ENCODE results near the gene MRAP2. TPM values are rescaled to one million over a fixed set of nuclear protein-coding genes. Genes with fewer than 3 reads are reported as not detected.

MRAP2 gene
- total and polyA plus RNA-seq, 2 donors (not counting 1 experiment from before 2014, with no cell fraction given): 0.03 to 0.17 TPM

DNA sequence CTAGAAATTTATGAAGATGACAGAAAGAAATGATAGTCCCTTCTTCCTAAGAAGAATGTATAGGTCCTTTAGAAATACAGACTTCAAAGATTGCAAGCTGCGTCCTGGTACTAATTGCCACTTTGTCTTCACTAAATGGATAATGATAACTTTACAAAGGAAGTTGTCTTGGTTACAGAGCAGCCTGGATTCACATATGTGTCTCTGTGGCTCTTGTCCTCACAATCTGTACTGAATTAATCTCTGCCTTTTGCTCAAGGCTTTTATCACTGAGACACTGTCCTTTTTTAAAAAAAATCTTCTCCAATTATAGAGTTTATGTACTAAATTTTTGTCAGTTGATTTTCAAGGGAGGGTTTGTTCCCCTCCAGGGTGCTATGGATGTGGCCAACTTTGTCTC lies 17.5 kb upstream of the MRAP2 start:
- H3K36me3 ChIP-seq (ENCODE audit: control insufficient read depth, insufficient read depth, low read length): no peaks in the 10 kb centered on the region
- H3K79me2 ChIP-seq (ENCODE audit: control insufficient read depth, insufficient read depth, low read length): no peaks in the 10 kb centered on the region
- H3K9ac ChIP-seq (ENCODE audit: insufficient read depth, low read length): no peak overlapping the region
- no peaks in the 10 kb centered on the region for H3K4me1 ChIP-seq (ENCODE audit: control insufficient read depth, extremely low read depth, insufficient read depth, low read length)
- no peak overlapping the region for H2AFZ ChIP-seq (ENCODE audit: low read length)
- no peaks in the 10 kb centered on the region for H4K20me1 ChIP-seq (ENCODE audit: control insufficient read depth, extremely low read depth, insufficient read depth, low read length)
- no peaks in the 10 kb centered on the region for H3K27me3 ChIP-seq (ENCODE audit: control insufficient read depth, insufficient read depth, low read length)
- H3K4me2 ChIP-seq (ENCODE audit: extremely low read depth, insufficient read depth, low read length): no peak overlapping the region
- DNase-seq (ENCODE audit: low read depth in 2 of 2): no peak
- H3K4me3 ChIP-seq (replicated peaks in 1 of 4; ENCODE audit: control extremely low read depth in 1 of 4, insufficient read depth in 1 of 4, low read depth in 3 of 4, low read length in 4 of 4): no peak overlapping the region
- no peak overlapping the region for H3K27ac ChIP-seq (ENCODE audit: insufficient read depth, low read length)
- TF ChIP-seq, protein P1, sequence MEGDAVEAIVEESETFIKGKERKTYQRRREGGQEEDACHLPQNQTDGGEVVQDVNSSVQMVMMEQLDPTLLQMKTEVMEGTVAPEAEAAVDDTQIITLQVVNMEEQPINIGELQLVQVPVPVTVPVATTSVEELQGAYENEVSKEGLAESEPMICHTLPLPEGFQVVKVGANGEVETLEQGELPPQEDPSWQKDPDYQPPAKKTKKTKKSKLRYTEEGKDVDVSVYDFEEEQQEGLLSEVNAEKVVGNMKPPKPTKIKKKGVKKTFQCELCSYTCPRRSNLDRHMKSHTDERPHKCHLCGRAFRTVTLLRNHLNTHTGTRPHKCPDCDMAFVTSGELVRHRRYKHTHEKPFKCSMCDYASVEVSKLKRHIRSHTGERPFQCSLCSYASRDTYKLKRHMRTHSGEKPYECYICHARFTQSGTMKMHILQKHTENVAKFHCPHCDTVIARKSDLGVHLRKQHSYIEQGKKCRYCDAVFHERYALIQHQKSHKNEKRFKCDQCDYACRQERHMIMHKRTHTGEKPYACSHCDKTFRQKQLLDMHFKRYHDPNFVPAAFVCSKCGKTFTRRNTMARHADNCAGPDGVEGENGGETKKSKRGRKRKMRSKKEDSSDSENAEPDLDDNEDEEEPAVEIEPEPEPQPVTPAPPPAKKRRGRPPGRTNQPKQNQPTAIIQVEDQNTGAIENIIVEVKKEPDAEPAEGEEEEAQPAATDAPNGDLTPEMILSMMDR (conservative IDR thresholded peaks at IDR 0.05 in 1 of 2, IDR thresholded peaks at IDR 0.05 in 1 of 2; ENCODE audit: low read depth in 1 of 2, low read length in 2 of 2): no peak
- TF ChIP-seq EZH2 (IDR thresholded peaks at IDR 0.05; ENCODE audit: low read length, missing control alignments): no peak
- no peaks in the 10 kb centered on the region for H3K9me3 ChIP-seq (ENCODE audit: control insufficient read depth, insufficient read depth, low read depth, low read length)

- Histone ChIP-seq H3K79me2 (ENCODE audit: control insufficient read depth, insufficient read depth, low read length) (no peaks in the 10 kb centered on the region), H3K9me3 (ENCODE audit: control insufficient read depth, insufficient read depth, low read depth, low read length) (no peaks in the 10 kb centered on the region), H3K4me1 (ENCODE audit: control insufficient read depth, extremely low read depth, insufficient read depth, low read length) (no peaks in the 10 kb centered on the region), H4K20me1 (ENCODE audit: control insufficient read depth, extremely low read depth, insufficient read depth, low read length) (no peaks in the 10 kb centered on the region), H3K27ac (ENCODE audit: insufficient read depth, low read length) (no peak overlapping the region), H3K4me3 (replicated peaks in 1 of 4; ENCODE audit: control extremely low read depth in 1 of 4, insufficient read depth in 1 of 4, low read depth in 3 of 4, low read length in 4 of 4) (no peak overlapping the region), H3K36me3 (ENCODE audit: control insufficient read depth, insufficient read depth, low read length) (no peaks in the 10 kb centered on the region), H3K27me3 (ENCODE audit: control insufficient read depth, insufficient read depth, low read length) (no peaks in the 10 kb centered on the region), H2AFZ (ENCODE audit: low read length) (no peak overlapping the region), H3K9ac (ENCODE audit: insufficient read depth, low read length) (no peak overlapping the region), H3K4me2 (ENCODE audit: extremely low read depth, insufficient read depth, low read length) (no peak overlapping the region)
- no peak for DNase-seq (ENCODE audit: low read depth in 2 of 2)
- TF ChIP-seq, protein P1 (conservative IDR thresholded peaks at IDR 0.05 in 1 of 2, IDR thresholded peaks at IDR 0.05 in 1 of 2; ENCODE audit: low read depth in 1 of 2, low read length in 2 of 2): no peak
- no peak for TF ChIP-seq EZH2 (IDR thresholded peaks at IDR 0.05; ENCODE audit: low read length, missing control alignments)
Observed at GRCh38 chr6:84017709-84018452, 15.7 kb upstream of the MRAP2 start.

- H3K27ac ChIP-seq (ENCODE audit: insufficient read depth, low read length): no peak overlapping the region
Observed at GRCh38 chr6:84018453-84019061, 15.0 kb upstream of the MRAP2 start.

More at GRCh38 chr6:84018453-84019061, 15.0 kb upstream of the MRAP2 start:
- H3K9me3 ChIP-seq (ENCODE audit: control insufficient read depth, insufficient read depth, low read depth, low read length): no peaks in the 10 kb centered on the region
- no peaks in the 10 kb centered on the region for H3K79me2 ChIP-seq (ENCODE audit: control insufficient read depth, insufficient read depth, low read length)
- no peak overlapping the region for H3K4me3 ChIP-seq (replicated peaks in 1 of 4; ENCODE audit: control extremely low read depth in 1 of 4, insufficient read depth in 1 of 4, low read depth in 3 of 4, low read length in 4 of 4)
- DNase-seq (ENCODE audit: low read depth in 2 of 2): no peak
- H3K36me3 ChIP-seq (ENCODE audit: control insufficient read depth, insufficient read depth, low read length): no peaks in the 10 kb centered on the region
- TF ChIP-seq EZH2 (IDR thresholded peaks at IDR 0.05; ENCODE audit: low read length, missing control alignments): no peak
- TF ChIP-seq, protein P1 (conservative IDR thresholded peaks at IDR 0.05 in 1 of 2, IDR thresholded peaks at IDR 0.05 in 1 of 2; ENCODE audit: low read depth in 1 of 2, low read length in 2 of 2): no peak
- H3K9ac ChIP-seq (ENCODE audit: insufficient read depth, low read length): no peak overlapping the region
- H4K20me1 ChIP-seq (ENCODE audit: control insufficient read depth, extremely low read depth, insufficient read depth, low read length): no peaks in the 10 kb centered on the region
- H2AFZ ChIP-seq (ENCODE audit: low read length): no peak overlapping the region
- H3K4me2 ChIP-seq (ENCODE audit: extremely low read depth, insufficient read depth, low read length): no peak overlapping the region
- no peaks in the 10 kb centered on the region for H3K27me3 ChIP-seq (ENCODE audit: control insufficient read depth, insufficient read depth, low read length)
- no peaks in the 10 kb centered on the region for H3K4me1 ChIP-seq (ENCODE audit: control insufficient read depth, extremely low read depth, insufficient read depth, low read length)
